GM12878 (cell line): ENCODE data around the gene NEAT1. TPM values are rescaled to one million over a fixed set of nuclear protein-coding genes. Genes with fewer than 3 reads are reported as not detected.

ENCODE experiments used
- ATAC-seq: fragments of 200-7000 bp; cut with Tn5 transposase; 3 replicates; pipeline ENCODE4 v1.9.1; 2020; ENCODE audit warnings: mild to moderate bottlenecking, moderate library complexity
- BruUV-seq: library from RNA; stranded (reverse); fragments of 400-500 nt; replicated peaks from 2 replicates; lab custom pipeline; 2021; lab: Mats Ljungman, UMichigan
- CTCF ChIA-PET: fragments of 300-600 bp; sonication (Branson Sonifier 250); formaldehyde crosslinking; extraction: SDS; loops from one replicate; lab custom pipeline; 2021; ENCODE audit warnings: inconsistent platforms; lab: Yijun Ruan, JAX
- POLR2A ChIA-PET: fragments of 350-600 bp; formaldehyde crosslinking; extraction: SDS; loops from one replicate; lab custom pipeline; 2021; ENCODE audit warnings: inconsistent platforms; lab: Charles Lee
- RAD21 ChIA-PET: fragments of 300-600 bp; sonication (Branson Sonifier 250); formaldehyde crosslinking; loops from one replicate; lab custom pipeline; 2023; ENCODE audit warnings: antibody characterized with exemption; ENCODE audit not compliant: unreplicated experiment; lab: Charles Lee
- SMC1A ChIA-PET: fragments of 300-600 bp; sonication (Branson Sonifier 250); formaldehyde crosslinking; loops from one replicate; lab custom pipeline; 2023; ENCODE audit not compliant: unreplicated experiment, uncharacterized antibody; lab: Charles Lee
- DNase-seq: peaks from one replicate; pipeline ENCODE4 v3.0.0-alpha.2; 2011; ENCODE audit warnings: low read depth, low spot score
- FAIRE-seq: peaks from 3 replicates; lab custom pipeline; 2011; peaks lifted over from hg19 to GRCh38; lab: Jason Lieb, UNC
- H2AFZ ChIP-seq: 2 replicates; pipeline ENCODE4 v1.6.0; 2011; ENCODE audit warnings: low read depth, low read length, control low read depth; ENCODE audit not compliant: control insufficient read depth
- H3K27ac ChIP-seq: 2 replicates; pipeline ENCODE4 v1.5.1; 2011; ENCODE audit warnings: control low read depth; ENCODE audit not compliant: control insufficient read depth, insufficient read depth
- H3K27me3 ChIP-seq, 2 experiments: replicated peaks in 1 of 2; 2 replicates each; pipeline versions ENCODE4 v1.6.0 to v1.6.1; 2011; ENCODE audit warnings: low read length in 1 of 2; ENCODE audit not compliant: control insufficient read depth in 2 of 2, insufficient read depth in 2 of 2
- H3K36me3 ChIP-seq, 2 experiments: 2 replicates each; pipeline ENCODE4 v1.5.1; 2011; ENCODE audit warnings: low read length in 1 of 2; ENCODE audit not compliant: control insufficient read depth in 2 of 2, insufficient read depth in 2 of 2
- H3K4me1 ChIP-seq: 2 replicates; pipeline ENCODE4 v1.6.1; 2011; ENCODE audit warnings: mild to moderate bottlenecking, low read length, moderate library complexity, mixed read lengths; ENCODE audit not compliant: control insufficient read depth, insufficient read depth
- H3K4me2 ChIP-seq: 2 replicates; pipeline ENCODE4 v1.6.0; 2011; ENCODE audit warnings: control low read depth; ENCODE audit not compliant: control insufficient read depth, insufficient read depth
- H3K4me3 ChIP-seq: fragments of 200-600 bp; sonication (generic); 2 replicates; pipeline ENCODE4 v1.5.1; 2016
- H3K79me2 ChIP-seq: 2 replicates; pipeline ENCODE4 v1.6.0; 2011; ENCODE audit warnings: low read length; ENCODE audit not compliant: control insufficient read depth, insufficient read depth
- H3K9ac ChIP-seq: 2 replicates; pipeline ENCODE4 v1.8.0; 2011; ENCODE audit warnings: low read length, control low read depth, mixed read lengths; ENCODE audit not compliant: control insufficient read depth, insufficient read depth
- H3K9me3 ChIP-seq: replicated peaks from 3 replicates; pipeline ENCODE4 v1.5.1; 2011; ENCODE audit warnings: mild to moderate bottlenecking, low read length; ENCODE audit not compliant: control insufficient read depth, insufficient read depth
- H4K20me1 ChIP-seq: 2 replicates; pipeline ENCODE4 v1.6.0; 2011; ENCODE audit not compliant: control insufficient read depth, insufficient read depth
- ATF3 ChIP-seq: IDR thresholded peaks from 2 replicates; pipeline ENCODE4 v1.6.1; 2011; ENCODE audit warnings: low read depth, mild to moderate bottlenecking, low read length, moderate library complexity, borderline replicate concordance; ENCODE audit errors: extremely low read depth
- BRCA1 ChIP-seq: IDR thresholded peaks from 2 replicates; pipeline ENCODE4 v1.6.1; 2011; ENCODE audit warnings: low read depth, low read length, improper control_type of control experiment
- GABPA ChIP-seq: IDR thresholded peaks from 2 replicates; pipeline ENCODE4 v1.6.1; 2014; ENCODE audit warnings: antibody characterized with exemption, low read depth, mild to moderate bottlenecking, inconsistent platforms
- IKZF1 ChIP-seq: fragments of 450-650 bp; conservative IDR thresholded peaks from 2 replicates; pipeline ENCODE4 v1.6.1; 2017; ENCODE audit warnings: antibody characterized with exemption, mild to moderate bottlenecking
- KLF5 ChIP-seq: fragments of 450-650 bp; IDR thresholded peaks from 2 replicates; pipeline ENCODE4 v1.6.1; 2014; ENCODE audit warnings: mild to moderate bottlenecking; ENCODE audit not compliant: partially characterized antibody
- SMAD5 ChIP-seq: IDR thresholded peaks from 2 replicates; pipeline ENCODE4 v1.6.1; 2016; ENCODE audit warnings: antibody characterized with exemption, low read depth
- TBL1XR1 ChIP-seq: IDR thresholded peaks from 2 replicates; pipeline ENCODE4 v1.6.1; 2012; ENCODE audit warnings: low read depth, low read length, improper control_type of control experiment
- TCF3 ChIP-seq: IDR thresholded peaks from 2 replicates; pipeline ENCODE4 v1.6.1; 2012; ENCODE audit warnings: low read depth, mild to moderate bottlenecking, low read length, borderline replicate concordance; ENCODE audit not compliant: insufficient read depth
- USF1 ChIP-seq: IDR thresholded peaks from 2 replicates; pipeline ENCODE4 v1.6.1; 2011; ENCODE audit warnings: borderline replicate concordance, low read depth, mild to moderate bottlenecking, moderate library complexity, mixed read lengths, low read length; ENCODE audit not compliant: insufficient read depth; ENCODE audit errors: extremely low read length
- ZBTB40 ChIP-seq: fragments of 450-650 bp; IDR thresholded peaks from 2 replicates; pipeline ENCODE4 v1.6.1; 2016; ENCODE audit warnings: mild to moderate bottlenecking, moderate library complexity, borderline replicate concordance
- ZNF274 ChIP-seq: IDR thresholded peaks from one replicate; pipeline ENCODE4 v1.8.0; 2011; ENCODE audit not compliant: insufficient read length, insufficient read depth
- WGBS: methylation state at CpG from one replicate; pipeline ENCODE4 v1.1.6; 2016; ENCODE audit warnings: low lambda C conversion rate; ENCODE audit not compliant: insufficient replicate concordance, insufficient coverage; ENCODE audit errors: missing lambda C conversion rate; 5-methylcytosine and 5-hydroxymethylcytosine counted together
- in situ Hi-C: fragments of 300-500 bp; cut with MboI; formaldehyde crosslinking; loops from 9 replicates; pipeline ENCODE4 v1.14.3; 2018; ENCODE audit warnings: mixed read lengths
- intact Hi-C: fragments of 100-400 bp; cut with micrococcal nuclease; formaldehyde crosslinking; loops from one replicate; pipeline ENCODE4 v1.14.2; 2022; ENCODE audit not compliant: unreplicated experiment
- polyA plus RNA-seq, 11 experiments: library from polyadenylated mRNA; depleted of rRNA in 4 of 11; unstranded in 6 of 11; stranded (reverse) in 5 of 11; fragments of >200 nt; fragmentation: Nextera tagmentation in 4 of 11; fragmentation: Illumina TruSeq in 1 of 11; extraction: Ambion mirVana in 4 of 11; extraction: Trizol in 1 of 11; gene quantifications; 1 replicate in 1 of 11; 2 replicates in 10 of 11; pipeline versions ENCODE4 v1.2.1 to v1.2.3, GENCODE V29; 2011 to 2016; ENCODE audit warnings: inconsistent platforms in 2 of 11, missing spikeins in 2 of 11, low read depth in 1 of 11
- total RNA-seq, 4 experiments: library from RNA; depleted of rRNA in 3 of 4; stranded (reverse); fragments of >200 nt in 3 of 4; fragmentation: Illumina TruSeq in 1 of 4; extraction: Trizol in 1 of 4; gene quantifications; 2 replicates each; pipeline versions ENCODE4 v1.2.1 to v1.2.3, GENCODE V29; 2013 to 2021

NEAT1 gene
- total and polyA plus RNA-seq, 10 of the 15 experiments (the other 5 are each of a cell fraction or from before 2014, with no cell fraction given), result 13.6 to 328 (median 69.4) TPM

GRCh38 chr11:65423516-65424204, 1.1 kb downstream of the NEAT1 start:
- in situ Hi-C loops, result loop anchor here (10.0 kb wide), 1 partner anchor 559 kb away; no protein-coding TSS in a partner anchor
- POLR2A ChIA-PET, result interaction anchor here (1.0 to 13.6 kb wide), 16 partner anchors 9 to 117 kb away, joined by 3 to 323 read pairs (median 5); partner anchors contain the start of genes DPF2, FRMD8 and MALAT1
- DNase-seq, result no peak
- TF ChIP-seq SMAD5 (peak; percentile 26), ATF3 (no peak), GABPA (no peak), ZBTB40 (no peak), TBL1XR1 (peak; percentile 16), KLF5 (no peak), USF1 (no peak), ZNF274 (no peak), TCF3 (peak; percentile 18; the same call in 1 of the 2 replicates), IKZF1 (no peak), BRCA1 (no peak)

More at GRCh38 chr11:65423516-65424204, 1.1 kb downstream of the NEAT1 start:
- FAIRE-seq (no peak), ATAC-seq (no peak)
- intact Hi-C loops, result loop anchor here (5.0 kb wide), 1 partner anchor 34 kb away; no protein-coding TSS in a partner anchor
- H3K27me3 ChIP-seq, result no peaks in the 10 kb centered on the region
- ChIA-PET CTCF (interaction anchor here (0.8 to 15.3 kb wide), 8 partner anchors 10 to 89 kb away, joined by 3 to 362 read pairs (median 4); partner anchors contain the start of gene MALAT1), RAD21 (interaction anchor here (1.0 to 15.3 kb wide), 9 partner anchors 9 to 87 kb away, joined by 3 to 282 read pairs (median 6); partner anchors contain the start of gene MALAT1), SMC1A (interaction anchor here (0.9 to 12.7 kb wide), 9 partner anchors 9 to 87 kb away, joined by 3 to 232 read pairs (median 7); partner anchors contain the start of gene MALAT1)
- H3K79me2 ChIP-seq, result peaks cover 99% of the 10 kb centered on the region
- WGBS, result 1% methylated on average over 19 of the region's 19 CpGs
- H2AFZ ChIP-seq, result no peak overlapping the region
- peak overlapping the region; percentile 100 for H3K4me2 ChIP-seq
- H4K20me1 ChIP-seq, result peaks cover 18% of the 10 kb centered on the region
- H3K4me1 ChIP-seq, result peaks cover 40% of the 10 kb centered on the region
- no peaks in the 10 kb centered on the region; a peak in 2 of 4 replicates for H3K36me3 ChIP-seq
- no peaks in the 10 kb centered on the region for H3K9me3 ChIP-seq
- peak overlapping the region; percentile 95 for H3K4me3 ChIP-seq
- no TSS peak for BruUV-seq
- peak overlapping the region; percentile 99 for H3K9ac ChIP-seq
- peak overlapping the region; percentile 100 for H3K27ac ChIP-seq
